NCI-H1105 (cell line): ENCODE data around the gene TRPC1.

Experiments used
- DNase-seq: peaks from one replicate; lab custom pipeline; 2025; lab: John Stamatoyannopoulos, UW

The TRPC1 gene

GRCh38 chr3:142844339-142844977, 120.6 kb downstream of the TRPC1 start:
- peak; percentile 20 for DNase-seq

- DNase-seq = no peak
Measured at GRCh38 chr3:142846779-142847577, 123.1 kb downstream of the TRPC1 start.

DNA sequence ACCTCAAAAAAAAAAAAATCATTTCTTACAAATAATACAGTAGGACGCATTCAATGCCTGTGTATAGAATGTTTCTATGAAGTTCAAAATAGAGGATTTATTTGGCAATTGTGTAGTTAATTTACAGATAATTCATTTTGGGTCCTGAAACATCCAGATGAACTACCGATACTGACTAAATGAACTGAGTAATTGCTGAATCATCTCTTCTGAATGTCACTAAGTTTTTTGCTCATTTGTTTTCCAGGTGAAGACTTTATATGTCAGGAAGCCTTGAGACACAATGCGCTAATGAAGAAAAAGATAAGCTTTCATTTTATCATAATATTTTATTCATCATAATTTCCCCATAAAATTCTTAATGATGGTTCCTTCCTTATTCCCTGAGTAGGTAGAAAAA, 125.3 kb downstream of the TRPC1 start:
- no peak for DNase-seq

DNA sequence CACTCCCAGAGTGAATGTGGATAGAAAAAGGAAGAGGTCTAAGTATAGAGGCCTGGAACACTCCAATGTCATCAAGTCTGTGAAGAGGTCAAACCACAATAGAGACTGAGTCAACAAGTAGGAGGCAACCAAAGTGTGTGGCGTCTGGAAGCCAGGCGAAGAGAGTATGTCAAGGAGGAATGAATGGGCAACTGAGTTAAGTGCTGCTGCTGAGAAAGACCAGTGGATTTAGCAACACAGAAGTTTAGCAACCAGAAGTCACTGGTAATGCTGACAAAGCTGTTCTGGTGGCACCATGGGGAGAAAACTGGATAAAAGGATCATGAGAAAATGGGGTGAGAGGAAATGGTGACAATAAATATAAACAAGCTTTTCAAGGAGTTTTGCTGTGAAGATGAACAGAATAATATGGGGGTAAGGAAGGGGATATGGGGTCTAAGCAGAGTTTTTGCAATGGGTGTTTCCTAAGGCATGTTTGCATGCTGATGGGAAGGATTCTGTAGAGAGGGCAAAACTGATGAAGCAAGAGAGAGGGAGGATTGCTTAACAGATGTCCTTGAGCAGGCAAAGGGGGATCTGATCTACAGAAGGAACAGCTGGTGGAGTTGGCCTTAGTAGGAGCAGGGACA, 126.7 kb downstream of the TRPC1 start:
- no peak for DNase-seq

GRCh38 chr3:142852009-142852408, 128.2 kb downstream of the TRPC1 start:
- no peak for DNase-seq

- DNase-seq = no peak
Measured at GRCh38 chr3:142853270-142854168, 129.7 kb downstream of the TRPC1 start.

DNA sequence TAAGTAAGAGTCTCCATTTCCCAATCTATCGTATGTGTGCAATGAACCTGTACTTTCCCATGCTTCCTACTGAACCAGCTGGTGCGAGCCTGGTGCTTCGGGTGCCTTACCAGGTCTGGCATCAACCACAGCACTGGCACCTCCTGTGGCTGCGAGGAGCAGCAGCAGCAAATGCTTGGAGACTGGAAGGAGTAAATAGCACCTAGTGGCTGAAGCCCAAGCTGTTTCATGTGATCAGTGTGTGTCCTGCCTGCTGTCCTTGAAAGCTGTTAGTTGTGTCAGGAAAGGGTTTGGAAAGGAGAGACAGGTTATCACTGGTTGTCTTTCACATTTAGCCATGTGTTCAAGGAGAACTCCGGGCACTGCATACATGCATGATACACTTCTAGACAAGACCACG, 133.2 kb downstream of the TRPC1 start:
- DNase-seq = peak; percentile 54
